Stimulated activated CD8-positive, alpha-beta memory T cell treated with anti-CD3 and anti-CD28 coated beads, Interleukin-12 subunit alpha, Interleukin-12 subunit beta, amount 100 ng/mL, for 24 hours (primary cell): ENCODE data around the gene RABGGTA.

Source experiments
- DNase-seq: peaks from one replicate; pipeline ENCODE4 v3.0.0-alpha.2; 2020; ENCODE audit errors: extremely low read depth

Gene RABGGTA

DNA sequence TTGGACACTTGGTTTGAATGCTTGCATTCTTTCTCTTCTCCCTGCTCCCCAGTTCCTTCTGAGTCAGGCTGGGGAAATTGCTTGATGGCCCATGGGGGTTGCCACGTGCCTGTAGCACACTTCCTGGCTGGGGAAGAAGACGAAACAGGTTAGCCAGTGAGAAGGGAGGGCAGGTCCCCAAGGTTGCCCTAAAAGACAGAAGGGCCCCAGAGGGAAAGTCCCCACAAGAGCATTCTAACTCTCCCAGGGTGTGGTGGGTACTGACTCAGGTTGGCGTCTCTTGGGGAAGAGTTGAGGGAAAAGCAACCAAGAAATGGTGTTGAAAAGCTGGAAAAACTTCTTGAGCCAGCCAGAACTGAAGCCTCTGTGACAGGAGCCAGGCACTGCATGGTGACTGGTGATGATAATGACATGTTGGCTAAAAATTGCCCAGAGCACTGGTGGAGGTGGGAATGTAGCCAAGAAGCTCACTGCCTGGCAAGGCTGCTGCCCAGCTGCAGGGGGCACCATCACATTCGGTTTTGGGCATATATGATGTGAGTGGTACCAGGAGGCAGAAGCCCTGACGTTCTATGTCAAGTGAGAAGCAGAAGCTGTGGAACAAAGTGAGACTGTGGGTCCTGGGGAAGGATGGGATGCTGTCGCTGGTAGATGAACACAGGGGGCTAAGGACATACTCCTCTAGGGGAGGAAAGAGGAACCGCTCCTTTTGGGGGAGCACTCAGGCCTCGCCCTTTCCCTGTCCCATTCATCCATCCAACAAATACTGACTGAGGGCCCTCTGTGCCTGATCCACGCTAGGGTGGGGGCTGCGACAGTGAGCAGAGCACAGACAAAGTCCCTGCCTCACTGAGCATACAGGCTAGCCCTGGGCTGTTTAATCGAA is 8.1 kb upstream of the RABGGTA start:
- DNase-seq, result no peak

DNA sequence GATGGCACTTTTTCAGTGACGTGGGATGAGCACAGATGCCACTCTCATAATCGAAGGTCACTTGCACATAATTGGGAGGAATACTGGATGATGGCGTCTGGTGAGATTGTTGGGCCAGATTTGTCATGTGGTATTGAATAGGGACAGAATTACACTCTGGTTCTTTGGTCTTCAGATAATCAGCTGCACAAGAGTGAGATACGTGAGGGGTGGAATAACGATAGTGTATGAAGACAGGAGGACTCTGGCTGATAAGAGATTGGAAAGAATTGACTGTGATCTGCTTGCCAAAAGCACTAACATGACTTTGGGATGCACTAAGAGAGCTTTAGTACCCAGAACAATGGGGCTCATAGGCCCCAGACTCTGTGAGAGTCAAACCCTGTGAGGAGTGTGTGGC is 7.0 kb upstream of the RABGGTA start:
- no peak for DNase-seq

- no peak for DNase-seq
Observed at GRCh38 chr14:24277606-24278321, 6.4 kb upstream of the RABGGTA start.

DNA sequence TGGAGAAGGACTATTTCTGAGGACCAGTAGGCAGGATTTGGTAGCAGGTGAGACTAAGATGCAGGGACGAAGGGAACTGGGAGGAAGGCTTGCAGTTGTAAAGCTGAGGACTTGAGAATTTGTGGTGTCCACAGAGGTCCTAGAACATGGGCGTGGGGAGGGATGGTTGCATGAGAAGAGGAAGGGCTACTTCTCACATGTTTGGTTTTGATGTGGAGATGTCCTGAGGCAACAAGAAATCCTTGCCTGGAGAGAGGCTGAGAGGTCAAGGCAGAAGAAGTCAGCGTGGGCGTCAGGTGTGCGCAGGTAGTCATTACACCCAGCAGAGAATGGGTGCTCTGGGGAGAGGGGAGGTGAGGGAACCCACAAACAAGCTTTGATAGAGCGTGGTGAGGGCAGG is 5.7 kb upstream of the RABGGTA start:
- DNase-seq, result no peak

- DNase-seq, result no peak
Observed at GRCh38 chr14:24274101-24274543, 2.7 kb upstream of the RABGGTA start.

- no peak for DNase-seq
Observed at GRCh38 chr14:24273422-24273998, 2.1 kb upstream of the RABGGTA start.

GRCh38 chr14:24272467-24272866 is 1.1 kb upstream of the RABGGTA start:
- no peak for DNase-seq

GRCh38 chr14:24271834-24272263 is 452 bp upstream of the RABGGTA start:
- no peak for DNase-seq

GRCh38 chr14:24270537-24271133 is 762 bp downstream of the RABGGTA start:
- no peak for DNase-seq

DNA sequence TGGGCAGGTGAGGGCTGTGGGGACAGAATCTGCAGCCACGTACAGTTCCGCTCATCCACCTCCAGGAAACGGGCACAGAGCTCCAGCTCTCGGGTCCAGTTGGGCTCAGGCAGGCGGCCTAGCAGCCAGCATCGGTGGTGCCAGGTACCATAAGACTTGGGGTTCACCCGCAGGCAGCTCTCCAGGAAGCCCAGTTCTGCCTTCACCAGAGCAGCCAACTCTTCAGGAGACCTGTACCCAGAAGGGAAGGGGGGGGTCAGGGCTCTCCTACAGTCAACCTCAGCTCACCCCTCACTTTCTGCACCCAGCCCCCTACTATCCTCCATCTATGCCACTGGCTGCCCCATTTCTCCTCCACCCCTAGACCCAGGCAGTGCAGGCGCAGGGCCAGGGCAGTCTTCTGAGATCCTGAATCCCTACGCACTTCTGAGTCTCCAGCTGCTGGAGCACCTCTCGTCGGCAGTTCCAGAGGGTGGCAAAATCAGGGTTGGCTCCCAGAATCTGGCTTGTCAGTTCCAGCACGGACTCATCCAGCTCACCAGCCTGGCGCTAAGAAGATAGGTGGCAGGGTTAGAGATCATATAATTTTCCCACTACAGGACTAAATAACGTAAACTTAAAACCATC is 1.4 kb downstream of the RABGGTA start:
- DNase-seq, result no peak

- DNase-seq, result no peak
Observed at GRCh38 chr14:24269368-24269767, 2.0 kb downstream of the RABGGTA start.

DNA sequence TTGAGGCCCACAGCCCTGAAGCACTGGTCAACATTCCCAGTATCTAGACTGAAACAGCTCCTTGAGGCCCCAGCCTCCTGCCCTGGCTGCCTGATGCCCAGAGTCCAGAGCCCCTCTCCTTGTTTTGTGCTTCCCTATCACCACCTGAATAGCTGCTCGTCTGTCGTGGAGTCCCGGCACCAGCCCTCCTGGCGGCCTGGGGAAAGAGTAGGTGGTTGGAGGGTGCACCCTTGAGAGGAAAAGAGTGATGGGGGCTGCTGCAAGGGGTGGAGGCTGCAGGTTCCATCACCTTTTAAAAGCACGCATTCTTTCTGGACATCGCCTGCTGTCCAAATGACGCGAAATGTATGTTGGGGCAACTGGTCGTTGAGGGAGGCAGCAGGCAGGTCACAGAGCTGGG is 3.2 kb downstream of the RABGGTA start:
- no peak for DNase-seq

GRCh38 chr14:24267516-24267915 is 3.9 kb downstream of the RABGGTA start:
- DNase-seq, result no peak

DNA sequence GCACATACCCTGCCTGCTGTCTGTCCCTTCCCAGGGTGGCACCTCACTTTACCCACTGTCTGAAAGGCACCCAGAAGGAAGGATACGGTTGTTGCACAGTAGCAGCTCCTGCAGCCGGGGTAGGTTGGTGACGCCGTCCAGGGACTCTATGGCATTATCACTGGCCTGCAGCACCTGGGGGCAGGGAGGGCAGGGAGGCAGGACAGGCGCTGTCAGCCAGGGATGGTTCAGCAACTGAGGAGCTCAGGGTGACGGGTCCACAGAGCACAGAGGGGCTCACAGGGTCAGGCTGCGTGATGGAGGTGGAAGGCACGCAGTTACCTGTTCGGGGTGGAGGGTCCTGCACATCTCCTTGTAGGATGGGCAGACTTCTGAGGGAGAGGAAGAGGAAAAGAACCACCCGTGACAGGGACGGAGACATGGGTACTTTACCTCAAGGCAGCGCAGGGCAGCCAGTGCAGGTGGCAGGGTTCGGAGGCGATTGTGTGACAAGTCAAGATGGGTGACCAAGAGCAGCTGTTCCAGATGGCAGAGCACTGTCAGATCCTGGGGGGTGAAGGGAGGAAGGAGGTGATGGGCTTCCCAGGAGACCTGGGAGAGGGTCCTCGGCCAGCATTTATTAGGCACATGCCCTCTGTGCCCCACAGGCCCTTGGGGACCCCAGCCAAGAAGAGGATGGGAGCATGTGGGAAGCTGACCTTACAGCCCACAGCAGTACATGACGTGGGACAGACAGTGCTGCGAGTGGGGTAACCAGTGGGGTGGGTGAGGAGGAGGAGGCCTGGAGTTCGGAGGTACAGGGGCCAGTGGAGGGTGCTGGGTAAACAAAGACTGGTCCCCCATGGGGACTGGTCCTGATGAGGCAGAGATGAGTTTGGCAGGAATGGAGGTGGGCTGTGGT is 4.8 kb downstream of the RABGGTA start:
- DNase-seq, result no peak

GRCh38 chr14:24264298-24264697 is 7.1 kb downstream of the RABGGTA start:
- DNase-seq, result no peak

GRCh38 chr14:24263848-24264247 is 7.5 kb downstream of the RABGGTA start:
- no peak for DNase-seq

DNA sequence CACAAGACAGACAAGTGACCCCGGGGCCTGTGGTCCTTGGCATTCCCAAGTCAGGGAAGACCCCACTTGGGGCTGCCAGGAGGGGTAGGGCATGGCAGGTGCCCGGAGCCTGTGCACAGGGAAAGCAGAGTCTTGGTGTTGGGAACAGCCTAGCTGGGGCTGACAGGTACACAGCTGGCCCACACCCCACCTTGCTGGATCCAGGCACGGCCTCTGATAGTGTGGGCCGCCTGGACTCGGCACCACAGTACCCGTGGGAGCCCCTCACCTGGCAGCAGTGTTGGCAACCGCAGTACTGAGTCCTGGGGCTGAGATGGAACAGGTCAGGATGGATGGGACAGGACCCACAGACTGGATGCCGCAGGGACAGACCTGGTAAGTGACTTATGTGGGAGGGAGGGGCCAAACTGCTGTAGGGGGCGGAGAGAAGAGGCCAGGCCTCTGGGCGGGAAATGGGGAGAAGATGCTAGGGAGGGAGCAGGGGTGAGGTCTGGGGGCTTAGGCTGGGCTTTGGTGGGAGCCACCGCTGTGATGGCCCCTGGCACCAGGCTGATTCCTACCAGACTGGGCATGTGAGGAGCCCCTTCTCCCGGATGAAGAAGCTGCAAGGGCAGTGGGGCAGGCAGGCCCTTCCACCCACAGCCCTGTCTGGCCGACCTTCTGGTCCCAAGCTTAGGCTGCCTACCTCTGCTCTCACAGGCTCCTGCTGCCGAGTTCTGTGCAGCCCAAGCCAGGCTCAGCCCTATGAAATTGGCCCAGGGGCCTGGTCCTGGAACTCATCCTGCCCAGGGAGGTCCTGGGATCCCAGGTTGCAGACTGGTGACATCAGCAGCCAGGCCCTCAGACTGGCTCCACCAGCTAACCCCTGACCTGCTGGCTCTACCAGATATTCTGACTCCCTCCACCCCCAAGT is 8.3 kb downstream of the RABGGTA start, which contains the start of gene TGM1:
Gene TGM1 (minus strand): TSS at position 357 of the 913 bp plus-strand sequence. CDS start 825 bp downstream, outside the sequence.
- DNase-seq, result no peak

- no peak for DNase-seq
Observed at GRCh38 chr14:24261969-24262327, 9.4 kb downstream of the RABGGTA start.

DNA sequence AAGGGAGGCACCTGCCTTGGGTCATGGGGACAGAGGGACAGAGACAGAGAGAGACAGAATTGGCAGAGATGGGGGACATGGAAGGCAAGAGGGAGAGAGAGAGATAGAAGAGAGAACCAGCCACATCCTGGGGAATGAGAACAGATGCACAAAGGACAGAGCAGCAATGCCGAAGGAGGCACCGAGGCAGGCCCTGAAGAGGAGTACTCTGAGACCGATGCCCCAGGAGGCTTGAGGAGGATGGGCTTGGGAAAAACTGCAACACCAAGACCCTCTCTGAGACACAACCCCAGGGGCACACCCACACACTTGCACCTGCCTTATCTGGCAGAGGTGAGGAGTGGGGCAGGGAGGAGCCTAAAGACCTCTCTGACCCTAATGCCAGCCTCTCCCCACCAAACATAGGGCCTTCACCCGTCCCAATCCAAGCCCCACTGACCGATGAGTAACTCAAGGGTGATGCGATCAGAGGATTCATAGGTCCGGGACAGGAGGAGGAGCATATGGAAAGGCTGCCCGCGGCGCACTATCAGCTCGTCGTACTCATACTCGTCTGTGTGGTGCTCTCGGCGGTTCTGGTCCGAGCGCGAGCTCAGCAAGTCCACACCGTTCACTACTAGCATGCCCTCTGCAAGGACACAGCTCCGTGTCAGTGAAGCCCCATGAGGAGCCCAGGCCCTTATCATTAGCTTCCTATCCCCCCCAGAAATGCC is 10.0 kb downstream of the RABGGTA start:
- no peak for DNase-seq
